ENCODE measurements around the gene SREBF1.

- TF ChIP-seq CTCF (IDR thresholded peaks at IDR 0.05) (no peak), POLR2A (IDR thresholded peaks at IDR 0.05) (no peak)
Observed at GRCh38 chr17:17800504-17801021, 36.2 kb downstream of the SREBF1 start.
